GM18520 (cell line): ENCODE results near the gene HACD2.
"Not testable (repeated sequence)": the region's sequence is repeated elsewhere in the genome, so short reads cannot be mapped to it uniquely, and the experiment has no call there.

ENCODE experiments used
- ATAC-seq: cut with Tn5 transposase; IDR thresholded peaks from one replicate; pipeline ENCODE4 v1.9.1; 2021; ENCODE audit not compliant: unreplicated experiment

The HACD2 gene

DNA sequence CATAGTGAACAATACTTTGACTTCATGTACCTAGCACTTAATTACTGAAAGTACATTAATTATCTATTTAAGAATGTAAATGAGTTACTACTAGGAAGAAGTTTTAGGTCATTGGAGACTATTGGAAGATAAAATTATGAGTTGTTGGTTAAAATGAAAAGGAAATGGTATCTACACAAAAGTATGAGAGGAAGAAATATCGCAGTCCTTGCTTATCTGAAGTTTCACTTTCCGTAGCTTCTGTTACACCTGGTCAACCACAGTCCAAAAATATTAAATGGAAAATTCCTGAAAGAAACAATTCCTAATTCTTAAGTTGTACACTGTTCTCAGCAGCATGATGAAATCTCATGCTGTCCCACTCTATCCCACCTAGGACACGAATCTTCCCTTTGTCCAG is 57.8 kb downstream of the HACD2 start:
- no peak for ATAC-seq

DNA sequence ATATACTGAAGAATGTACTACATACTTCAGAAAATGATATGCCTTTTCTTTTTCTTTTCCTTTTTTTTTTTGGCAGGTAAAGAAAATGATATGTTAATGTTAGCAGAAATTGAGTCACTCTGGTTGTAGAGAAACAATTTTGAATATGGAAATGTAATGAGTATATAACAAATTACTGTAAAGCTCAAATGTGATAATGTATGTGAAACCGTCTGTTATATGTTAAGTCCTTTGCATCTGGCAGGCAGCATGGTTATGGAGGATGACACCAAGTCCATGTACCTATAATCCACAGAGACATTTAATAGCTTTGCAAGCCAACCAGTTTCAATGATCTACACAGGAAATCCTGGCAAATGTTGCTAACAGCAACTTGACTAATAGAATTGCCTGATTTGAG is 58.4 kb downstream of the HACD2 start:
- ATAC-seq, result no peak

DNA sequence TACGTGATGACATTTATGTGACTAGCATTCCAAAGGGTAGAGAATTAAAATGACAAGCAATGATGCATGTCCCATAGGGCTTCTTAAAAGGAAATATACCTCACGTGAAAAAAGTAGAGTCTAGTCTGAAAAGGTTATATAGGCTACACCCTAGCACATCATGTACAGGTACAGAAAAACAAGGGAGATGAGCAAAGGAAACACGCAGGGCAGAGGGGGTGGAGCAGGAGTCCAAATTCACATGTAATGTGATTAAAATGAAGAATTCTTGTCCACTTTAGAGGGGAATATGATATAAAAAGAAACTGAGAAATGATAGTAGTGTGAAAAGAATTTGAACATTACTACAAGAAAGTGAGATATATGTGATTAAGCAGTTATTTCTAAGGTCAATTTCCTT is 59.4 kb downstream of the HACD2 start:
- ATAC-seq, result no peak

DNA sequence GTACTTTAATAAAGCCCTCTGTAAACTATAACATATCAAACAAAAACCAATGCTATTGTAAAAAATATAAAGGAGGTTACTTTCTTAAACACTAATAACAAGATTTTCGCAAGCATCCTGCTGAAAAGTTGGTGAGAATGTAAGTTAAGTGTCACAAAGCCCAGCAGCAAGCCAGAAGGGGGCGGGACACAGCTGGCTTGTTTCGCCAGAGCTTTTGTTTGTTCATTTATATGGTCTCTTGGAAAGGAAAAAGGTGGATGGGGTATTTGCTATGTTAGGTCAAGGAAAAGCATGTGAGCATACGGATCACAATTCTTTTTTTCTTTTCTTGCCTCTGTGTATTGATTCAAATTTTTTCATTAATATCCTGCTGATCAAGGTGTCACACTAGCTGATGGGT is 59.9 kb downstream of the HACD2 start:
- no peak for ATAC-seq

DNA sequence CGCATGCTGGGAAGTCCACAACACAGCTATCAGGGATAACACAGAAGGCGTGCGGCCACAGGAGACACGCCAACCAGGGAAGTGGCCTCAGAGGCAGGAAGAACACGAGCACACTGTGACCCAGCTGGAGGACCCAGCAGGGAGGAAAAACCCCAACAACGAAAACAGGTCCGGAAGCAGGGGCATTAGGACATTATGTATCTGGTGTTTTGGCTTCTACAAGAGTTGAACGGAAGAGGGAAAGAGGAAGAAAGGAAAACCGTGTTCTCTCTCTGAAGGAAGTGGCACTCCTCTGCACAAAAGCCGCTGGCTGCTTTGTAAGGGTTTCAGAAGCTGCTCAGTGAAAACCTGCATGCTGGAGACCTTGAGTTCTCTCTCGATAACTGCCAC is 61.8 kb downstream of the HACD2 start:
- no peak for ATAC-seq

DNA sequence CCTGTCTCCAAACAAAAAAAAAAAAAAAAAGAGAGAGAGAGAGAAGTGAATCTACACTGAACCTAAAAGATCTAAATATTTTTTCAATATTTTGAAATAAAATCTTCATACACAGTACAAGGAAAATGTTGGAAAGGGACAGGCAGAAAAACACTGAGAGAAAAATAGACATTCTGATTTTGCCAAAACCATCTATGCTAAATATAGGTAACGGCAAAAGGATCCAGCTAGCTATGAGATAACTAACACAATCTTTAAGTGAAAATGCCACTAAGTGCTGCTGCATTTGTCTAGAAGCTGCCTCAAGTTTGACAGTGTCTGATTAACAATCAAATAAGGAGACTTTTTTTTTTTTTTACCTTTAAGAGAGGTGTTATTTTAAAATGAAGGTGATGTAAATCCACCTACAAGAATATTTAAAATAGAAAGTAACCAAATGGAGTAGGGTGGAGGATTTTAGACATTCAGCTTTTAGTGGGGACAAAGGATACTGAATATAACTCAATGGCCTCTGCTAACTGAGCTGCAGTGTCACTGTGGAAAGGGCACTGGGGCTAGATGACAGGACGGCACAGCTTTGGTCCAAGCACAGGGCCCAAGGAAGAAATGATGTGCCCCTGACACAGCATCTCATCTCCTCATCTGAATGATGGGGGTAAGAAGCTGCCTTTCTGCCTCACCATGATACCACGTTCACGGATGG is 62.4 kb downstream of the HACD2 start:
- ATAC-seq, result no peak

DNA sequence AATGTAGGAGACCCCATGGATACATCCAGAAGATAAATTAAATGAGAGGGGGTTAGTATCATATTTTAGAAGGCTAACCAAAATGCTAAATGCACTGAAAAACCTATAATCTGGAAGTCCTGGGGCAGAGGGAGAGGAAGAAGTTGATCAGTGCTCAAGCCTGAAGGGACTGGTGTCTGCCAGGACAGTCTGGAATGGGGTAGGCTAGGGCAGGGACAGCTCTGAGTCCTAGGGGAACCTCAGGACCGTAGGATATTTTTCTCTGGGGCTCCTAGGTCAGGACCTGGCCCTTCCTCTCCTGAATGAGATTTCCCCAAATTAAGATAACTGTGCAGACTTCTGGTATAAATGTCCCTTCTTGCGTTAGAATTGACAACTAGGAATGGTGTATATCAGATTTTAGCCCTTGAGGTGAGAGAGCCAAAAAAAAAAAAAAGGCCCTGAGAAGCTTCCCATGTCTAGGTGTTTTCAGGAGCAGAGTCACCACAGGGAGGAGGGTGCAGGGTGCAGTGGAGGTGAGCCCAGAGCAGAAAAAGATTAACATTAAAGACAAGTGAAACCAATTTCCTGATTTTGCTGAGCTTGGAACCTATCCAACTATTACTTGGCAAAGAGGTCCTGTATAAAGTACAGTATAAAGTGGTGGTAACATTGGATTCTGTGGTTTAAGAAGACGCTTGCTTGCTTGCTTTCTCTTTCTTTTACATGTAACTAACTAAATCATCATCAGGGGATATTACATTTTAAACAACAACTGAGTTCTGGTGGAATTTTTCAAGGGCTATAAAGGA is 63.5 kb downstream of the HACD2 start:
- ATAC-seq, result no peak

DNA sequence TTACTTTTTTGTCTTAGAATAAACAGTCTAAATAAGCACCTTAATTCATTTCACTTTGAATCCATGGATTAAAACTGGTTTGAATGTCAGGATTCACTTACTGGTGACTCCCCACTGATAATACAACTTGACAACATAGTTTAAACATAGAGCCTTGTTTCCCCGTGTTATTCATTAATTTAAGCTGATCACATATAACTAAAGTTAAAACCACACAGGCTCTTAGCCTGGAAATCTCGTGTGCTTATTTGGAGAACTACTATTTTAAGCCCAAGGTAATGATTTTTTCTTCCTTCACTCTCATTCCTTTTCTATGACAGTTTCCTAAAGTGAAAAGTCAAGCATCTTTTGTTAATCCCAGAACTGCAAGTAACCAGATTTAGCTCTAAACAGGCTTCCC is 64.2 kb downstream of the HACD2 start:
- ATAC-seq, result no peak

DNA sequence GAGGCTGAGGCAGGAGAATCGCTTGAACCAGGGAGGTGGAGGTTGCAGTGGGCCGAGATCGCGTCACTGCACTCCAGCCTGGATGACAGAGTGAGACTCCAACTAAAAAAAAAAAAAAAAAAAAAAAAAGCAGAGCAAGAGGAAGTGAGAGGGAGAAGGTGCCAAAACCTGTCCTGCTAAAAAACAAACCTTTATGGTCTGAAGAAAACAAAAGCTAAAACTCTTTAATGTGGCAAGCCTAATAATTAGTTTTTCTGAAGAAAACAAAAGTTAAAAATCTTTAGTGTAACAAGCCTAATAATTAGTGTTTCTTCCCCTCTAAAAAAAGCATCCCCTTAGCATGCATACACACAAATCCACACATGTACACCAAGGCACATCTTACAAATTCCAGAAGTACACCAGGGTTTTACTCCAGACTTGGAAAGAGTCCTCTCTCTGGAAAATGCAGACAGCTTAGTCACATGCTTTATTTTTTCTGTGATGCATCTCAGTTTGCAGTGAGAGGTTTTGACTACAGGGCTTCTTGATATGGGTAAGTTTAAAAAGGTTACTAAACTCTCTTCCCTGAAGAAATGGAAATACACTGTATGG is 65.9 kb downstream of the HACD2 start:
- ATAC-seq, result no peak

DNA sequence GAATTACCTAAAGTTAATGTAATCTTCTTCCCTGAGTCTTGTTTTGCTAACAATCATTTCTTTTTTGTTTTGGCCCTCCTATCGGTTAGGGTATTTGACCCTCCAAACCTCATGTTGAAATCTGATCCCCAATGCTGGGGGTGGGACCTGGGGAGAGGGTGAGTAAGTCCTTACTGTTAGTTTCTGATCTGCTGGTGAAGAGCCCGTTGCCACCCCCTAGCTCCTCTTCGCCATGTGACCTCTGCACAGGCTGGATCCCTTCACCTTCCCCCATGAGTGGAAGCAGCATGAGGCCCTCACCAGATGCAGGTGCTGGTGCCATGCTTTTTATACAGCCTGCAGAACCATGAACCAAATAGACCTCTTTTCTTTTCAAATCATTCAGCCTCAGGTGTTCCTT is 73.1 kb downstream of the HACD2 start:
- no peak for ATAC-seq

DNA sequence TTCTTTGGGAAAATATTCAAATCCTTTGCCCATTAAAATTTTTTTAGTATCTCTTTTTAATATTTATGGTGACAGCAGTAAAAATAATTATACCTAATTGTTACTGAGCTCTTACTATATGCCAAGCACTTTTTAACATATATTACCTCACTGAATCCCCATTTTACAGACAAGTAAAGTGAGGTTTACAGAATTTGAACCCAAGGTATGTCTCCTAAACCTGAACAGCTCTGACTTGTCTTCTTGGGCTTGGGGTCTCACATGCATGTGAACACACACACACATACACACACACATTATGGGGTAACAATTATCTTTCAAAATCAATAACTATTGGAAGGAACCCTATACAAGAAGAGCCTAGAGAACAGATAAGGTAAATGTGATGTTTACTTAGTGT is 73.8 kb downstream of the HACD2 start:
- ATAC-seq, result no peak

DNA sequence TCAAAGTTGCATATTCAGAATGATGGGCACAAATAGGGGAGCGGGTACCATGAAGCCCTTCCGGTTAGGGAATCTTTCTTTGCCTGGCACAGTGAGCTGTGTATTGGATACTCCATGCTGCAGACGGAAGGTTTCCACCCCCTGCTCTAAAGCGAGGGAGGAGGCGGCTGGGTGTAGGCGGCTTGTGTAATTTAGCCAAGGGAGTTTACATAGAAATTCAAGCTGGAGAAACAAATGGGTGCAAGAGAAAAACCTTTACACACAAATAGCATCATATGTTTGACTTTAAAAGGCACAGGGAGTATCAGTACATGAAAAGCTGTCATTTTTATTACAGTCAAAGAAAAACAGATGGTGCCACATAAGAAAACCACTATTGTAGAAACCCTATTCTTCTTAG is 76.7 kb downstream of the HACD2 start:
- no peak for ATAC-seq

DNA sequence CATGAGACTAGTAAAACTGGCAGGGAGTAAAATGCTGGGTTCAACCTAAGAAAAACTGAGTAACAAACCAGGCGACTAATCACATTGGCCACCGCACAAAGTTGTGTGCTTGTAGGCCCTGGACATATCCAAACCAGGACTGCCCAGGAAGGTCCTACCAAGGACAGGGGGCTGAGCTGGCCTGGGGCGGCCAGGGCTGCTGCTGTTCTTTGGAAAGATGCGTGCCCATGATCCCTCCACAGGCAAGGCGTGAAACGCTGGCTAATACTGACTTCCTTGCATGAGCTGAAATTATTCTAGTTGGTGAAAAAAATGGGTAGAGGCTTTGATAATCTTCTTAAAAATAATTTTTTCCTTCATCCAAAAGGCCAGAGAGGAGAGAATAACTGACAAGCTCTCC is 79.0 kb downstream of the HACD2 start:
- ATAC-seq, result no peak

DNA sequence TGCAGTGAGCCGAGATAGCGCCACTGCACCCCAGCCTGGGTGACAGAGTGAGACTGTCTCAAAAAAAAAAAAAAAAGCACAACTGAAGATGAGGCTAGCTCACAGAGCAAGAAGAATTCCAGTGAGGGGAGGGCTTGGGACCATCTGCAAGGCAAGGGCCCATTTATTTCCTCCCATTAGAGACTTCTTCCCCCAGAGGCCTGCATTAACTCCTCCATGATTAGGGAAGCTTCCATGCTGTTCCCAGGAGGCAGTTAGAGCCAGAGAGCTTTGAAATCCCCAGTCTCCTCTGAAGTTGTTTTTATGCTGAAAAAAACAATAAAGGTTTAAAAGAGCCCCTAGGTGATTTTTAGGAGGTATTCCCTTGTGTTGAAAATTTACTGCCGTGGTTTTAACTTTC is 81.7 kb downstream of the HACD2 start:
- no peak for ATAC-seq

DNA sequence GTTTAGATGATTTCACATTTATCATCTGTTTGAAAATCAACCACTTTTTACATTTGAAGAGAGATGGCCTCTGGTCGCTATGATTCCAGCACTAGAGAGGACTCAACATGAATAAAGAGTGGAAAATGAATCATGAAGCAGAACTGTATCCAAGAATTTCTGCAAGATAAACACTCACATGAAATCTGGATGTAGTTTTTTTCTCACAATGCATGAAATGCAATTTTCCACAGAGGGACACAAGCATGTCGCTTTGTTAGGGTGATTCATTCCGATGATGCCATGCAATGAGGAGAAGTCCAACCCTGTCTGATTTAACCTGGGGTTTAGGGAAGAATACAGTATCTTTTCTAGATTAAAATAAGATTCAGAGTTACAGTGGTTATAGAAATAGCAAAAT is 85.5 kb downstream of the HACD2 start:
- no peak for ATAC-seq

DNA sequence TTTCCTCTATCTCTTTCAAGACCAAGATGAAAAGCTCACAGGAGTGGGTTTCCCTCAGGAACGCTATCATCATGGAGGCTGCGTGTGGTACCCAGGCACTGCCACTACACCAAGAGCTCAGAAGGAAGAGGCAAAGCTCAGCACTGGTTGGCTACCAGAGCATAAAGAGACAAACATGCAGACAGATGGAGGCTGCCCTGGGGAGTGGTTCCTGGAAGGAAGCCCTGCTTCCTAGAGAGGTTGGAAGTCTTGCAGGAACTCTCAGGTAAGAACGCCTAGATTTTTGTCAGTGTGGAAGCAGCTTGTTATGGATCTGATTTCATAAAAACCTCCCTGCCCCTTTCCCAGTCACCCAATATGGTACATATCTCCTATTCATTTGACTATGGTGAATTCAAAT is 86.1 kb downstream of the HACD2 start:
- no peak for ATAC-seq

DNA sequence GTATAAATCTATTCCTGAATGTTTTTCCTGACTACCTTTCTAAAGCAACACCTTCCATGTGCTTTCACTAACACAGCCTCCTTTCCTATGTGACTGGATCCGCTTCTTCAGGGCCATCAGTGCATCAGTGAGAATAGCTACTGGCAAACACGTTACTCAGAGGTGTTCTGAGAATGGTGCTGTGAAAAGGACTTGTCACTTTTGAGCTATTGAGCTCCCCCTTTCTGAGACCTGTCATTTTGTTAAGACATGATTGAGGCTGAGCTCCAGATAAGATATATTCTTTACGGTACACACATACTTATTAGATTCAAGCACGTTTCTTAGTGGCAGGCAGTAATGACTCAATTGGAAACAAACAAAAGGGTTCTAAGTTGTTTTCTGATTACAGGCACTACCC is 90.9 kb downstream of the HACD2 start:
- ATAC-seq, result no peak

DNA sequence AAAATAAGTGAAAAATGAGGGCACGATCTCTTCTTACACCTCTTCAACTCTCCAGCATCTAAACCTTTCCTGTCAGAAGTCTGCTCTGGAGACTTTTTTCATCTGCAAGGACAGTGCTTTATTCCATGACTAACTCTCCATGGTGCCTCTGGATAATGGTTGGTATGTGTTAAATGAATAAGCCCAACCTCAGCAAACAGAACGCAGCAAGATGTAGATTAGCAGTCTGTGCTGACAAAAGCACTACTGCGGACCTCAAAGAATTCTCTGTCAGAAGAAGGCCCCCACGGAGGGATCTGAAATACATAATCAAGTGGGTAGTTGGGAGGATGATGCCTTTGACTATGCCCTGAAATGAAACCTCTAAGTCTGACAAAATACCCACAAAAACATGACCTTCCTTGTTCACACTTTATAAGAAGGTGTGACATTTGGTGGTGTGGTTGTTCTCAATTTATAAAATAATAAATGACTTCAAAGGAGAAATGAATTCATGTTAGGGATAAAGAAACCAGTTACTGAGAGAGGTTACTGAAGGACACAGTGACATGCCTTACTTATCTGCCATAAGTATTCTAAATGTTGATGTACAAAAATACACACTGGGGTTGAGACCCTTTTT is 92.8 kb downstream of the HACD2 start:
- ATAC-seq, result no peak

DNA sequence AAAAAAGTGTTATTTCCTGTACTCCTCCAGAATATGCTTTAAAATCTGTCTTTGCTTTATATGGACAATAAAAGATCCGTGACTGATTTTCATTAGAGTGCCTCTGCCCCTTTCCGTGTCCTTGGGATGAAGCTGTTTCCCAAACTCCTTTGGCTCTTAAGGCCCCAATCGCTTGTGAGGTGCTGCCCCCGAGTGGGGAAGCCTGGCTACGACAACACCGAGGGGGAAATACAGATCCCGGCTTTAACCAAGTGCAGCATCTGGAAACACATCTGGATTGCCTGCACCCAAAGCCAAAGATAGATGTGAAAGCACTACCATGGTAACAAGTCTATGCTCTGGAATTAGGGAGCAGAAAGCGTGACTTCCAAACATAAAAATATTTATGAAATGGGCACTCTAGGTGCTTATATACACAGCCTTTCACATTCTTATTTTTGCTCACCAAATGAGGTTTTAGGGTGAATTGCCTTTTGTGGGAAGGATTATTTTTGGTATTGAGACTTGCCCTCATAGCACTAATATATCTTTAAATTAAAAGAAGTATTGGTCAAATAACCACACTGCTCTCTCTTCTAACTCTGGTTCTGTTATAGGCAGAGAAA is 95.4 kb downstream of the HACD2 start:
- ATAC-seq, result no peak

DNA sequence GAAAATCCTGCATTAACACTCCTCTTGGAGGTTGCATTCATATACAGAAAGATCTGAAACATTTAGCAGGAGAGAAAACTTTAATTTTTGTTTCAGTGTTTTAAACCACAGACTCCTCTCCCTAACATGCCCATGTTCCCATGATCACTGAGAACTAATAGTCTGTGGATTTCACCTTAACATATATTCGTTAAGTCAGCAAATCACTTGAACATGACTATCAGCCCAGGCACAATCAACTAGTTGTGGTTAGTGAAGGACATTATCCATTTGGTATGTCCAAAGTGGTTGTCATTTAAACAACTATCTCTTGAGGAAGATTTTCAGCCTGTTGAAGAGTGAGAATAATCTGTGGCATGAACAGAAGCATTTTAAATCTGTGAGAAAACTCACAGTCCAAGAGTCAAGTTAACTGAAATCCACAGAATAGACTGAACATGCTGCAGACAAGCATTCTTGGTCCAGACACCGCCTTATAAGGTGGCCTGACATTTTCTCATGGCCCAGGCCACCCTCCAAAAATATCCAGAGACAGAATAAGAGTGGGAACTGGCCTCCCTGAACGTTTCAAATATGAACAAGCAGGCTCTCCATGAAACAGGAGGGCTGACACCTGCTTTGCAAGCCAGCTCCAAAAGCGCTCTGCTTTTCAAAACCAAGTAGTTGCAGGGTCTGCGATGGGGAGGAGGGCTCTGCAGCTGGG is 96.1 kb downstream of the HACD2 start:
- no peak for ATAC-seq

DNA sequence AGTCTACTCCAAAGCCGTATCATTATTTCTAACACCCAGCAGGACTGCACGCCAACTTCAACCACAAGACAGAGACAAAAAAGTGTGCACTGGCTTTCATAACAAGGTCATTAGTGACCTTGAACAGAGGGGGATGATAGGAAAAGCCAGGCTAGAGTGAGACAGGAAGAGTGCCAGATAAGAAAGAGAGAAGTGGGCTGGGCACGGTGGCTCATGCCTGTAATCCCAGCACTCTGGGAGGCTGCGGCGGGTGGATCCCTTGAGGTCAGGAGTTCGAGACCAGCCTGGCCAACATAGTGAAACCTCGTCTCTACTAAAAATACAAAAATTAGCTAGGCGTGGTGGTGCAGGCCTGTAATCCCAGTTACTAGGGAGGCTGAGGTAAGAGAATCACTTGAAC is 97.8 kb downstream of the HACD2 start:
- ATAC-seq, result not testable (repeated sequence)
